NOMO-1 treated with DMSO at 0.1 percent for 48 hours (cell line): Measurements from ENCODE around the gene ACSF2.

Experiments used
- DNase-seq: peaks from one replicate; lab custom pipeline; 2025; ENCODE audit not compliant: unreplicated experiment; lab: John Stamatoyannopoulos, UW

Gene ACSF2

DNA sequence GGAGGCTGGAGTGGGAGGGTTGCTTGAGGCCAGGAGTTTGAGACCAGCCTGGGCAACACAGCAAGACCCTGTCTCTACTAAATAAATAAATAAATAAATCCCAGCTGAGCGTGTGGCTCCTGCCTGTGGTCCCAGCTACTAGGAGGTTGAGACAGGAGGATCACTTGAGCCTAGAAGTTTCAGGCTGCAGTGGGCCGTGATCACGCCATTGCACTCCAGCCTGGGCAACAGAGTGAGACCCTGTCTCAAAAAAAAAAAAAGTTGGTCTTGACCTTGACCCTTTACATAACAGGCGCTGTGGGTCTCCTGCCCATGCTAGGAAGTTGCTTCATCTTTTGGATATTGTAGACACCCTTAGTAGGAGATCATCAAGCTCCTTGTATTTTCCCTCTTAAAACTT is 11.4 kb downstream of the ACSF2 start:
- no peak for DNase-seq

DNA sequence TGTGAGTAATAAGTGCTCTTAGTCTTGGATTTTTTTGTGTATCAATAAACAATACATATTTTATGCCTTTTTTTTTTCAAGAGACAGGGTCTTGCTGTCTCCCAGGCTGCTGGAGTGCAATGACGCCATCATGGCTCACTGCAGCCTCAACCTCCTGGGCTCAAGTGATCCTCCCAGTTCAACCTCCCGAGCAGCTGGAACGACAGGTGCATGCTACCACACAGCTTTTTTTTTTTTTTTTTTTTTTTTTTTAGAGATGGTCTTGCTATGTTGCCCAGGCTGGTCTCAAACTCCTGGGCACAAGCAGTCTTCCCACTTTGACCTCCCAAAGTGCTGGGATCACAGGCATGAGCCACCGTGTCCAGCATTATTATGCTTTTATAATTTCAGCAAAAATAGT is 13.0 kb downstream of the ACSF2 start:
- no peak for DNase-seq

DNA sequence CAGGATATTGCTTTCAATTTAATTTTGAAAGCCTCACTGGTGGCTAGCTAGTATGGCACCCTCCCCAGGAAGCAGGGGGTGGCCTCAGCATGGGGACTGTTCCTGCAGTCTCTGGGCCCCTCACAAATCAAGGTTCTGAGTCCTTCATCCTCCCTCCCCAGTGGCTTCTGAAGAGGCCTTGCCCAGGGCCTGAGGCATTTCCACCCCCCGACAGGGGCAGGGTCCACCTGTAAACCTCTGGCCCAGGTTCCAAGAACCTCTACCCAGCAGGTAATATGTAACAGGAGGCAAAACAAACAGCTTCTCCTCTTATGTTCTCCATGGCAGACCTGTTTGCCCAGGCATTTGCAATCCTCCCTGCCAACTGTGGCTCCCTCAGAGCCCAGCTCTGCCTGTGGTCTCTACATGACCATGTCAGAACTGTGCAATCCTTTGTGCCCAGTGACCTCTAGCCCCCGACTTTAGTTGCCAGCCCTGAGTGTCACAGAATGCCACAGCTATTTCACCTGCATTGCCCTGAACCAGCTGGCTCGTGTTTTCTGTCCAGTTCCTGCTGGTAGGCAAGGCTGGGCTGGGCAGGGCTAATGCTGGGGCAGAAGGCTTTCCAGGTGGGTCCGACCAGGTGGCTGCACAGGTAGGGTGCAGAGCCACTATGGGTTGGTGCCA is 14.3 kb downstream of the ACSF2 start:
- DNase-seq: no peak

DNA sequence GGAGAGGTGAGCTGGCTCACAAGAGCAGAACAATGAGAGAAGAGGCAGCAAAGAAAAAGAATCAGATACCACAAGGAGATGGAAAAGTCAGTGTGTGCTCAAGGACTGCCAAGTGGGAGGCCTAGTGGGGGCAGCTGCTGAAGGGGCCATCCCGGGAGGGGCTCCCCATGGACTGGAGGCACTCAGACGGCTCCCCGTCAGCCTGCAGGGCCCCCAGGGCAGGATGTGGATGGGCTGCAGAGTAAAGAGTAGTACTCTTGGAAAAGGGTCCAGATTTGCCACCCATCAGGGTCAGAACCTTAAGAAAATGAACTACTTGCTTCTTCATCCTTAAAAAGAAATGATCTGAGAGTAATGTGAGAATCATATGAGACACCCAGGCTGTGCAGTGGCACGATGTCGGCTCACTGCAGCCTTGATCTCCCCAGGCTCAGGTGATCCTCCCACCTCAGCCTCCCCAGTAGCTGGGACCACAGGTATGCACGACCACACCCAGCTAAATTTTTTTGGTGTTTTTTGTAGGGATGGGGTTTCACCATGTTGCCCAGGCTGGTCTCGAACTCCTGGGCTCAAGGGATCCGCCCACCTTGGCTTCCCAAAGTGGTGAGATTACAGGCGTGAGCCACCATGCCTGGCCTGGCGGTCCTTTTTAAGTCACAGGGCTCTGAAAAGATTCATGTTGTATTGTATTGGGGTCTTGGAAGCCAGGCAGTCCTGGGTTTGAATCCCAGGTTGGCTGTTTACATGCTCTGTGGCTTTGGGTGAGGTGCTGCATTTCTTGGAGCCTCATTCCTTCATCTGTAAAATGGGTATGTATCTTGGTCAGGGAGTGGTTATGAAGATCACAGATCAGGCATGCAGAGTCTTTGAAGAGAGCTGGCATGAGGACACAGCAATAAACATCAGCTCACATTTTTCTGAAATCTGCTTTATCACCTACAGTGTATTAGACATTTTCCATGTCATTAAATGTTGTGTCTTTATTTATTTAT is 15.1 kb downstream of the ACSF2 start:
- DNase-seq: no peak

DNA sequence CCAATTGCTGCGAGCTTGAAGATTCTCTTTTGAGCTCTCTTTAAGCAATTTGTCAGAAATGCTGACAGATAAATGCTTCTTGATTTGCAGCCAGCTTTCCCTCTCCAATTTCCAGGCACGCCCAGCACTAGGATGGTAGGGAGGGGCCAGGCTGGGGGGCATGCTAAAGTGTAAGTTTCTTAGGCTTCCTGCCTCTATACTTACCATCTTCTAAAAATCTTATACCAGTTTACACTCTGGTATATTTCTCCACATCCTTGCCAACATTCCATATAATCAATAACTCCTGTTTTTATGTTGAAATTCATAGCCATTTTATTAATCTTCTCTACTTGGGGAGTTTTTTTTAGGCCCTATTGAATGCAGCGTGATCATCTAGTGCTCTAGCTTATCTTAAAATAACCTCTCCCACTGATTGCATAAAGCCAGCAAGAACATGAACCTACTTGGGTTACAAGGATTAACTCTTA is 17.5 kb downstream of the ACSF2 start:
- DNase-seq: no peak

DNA sequence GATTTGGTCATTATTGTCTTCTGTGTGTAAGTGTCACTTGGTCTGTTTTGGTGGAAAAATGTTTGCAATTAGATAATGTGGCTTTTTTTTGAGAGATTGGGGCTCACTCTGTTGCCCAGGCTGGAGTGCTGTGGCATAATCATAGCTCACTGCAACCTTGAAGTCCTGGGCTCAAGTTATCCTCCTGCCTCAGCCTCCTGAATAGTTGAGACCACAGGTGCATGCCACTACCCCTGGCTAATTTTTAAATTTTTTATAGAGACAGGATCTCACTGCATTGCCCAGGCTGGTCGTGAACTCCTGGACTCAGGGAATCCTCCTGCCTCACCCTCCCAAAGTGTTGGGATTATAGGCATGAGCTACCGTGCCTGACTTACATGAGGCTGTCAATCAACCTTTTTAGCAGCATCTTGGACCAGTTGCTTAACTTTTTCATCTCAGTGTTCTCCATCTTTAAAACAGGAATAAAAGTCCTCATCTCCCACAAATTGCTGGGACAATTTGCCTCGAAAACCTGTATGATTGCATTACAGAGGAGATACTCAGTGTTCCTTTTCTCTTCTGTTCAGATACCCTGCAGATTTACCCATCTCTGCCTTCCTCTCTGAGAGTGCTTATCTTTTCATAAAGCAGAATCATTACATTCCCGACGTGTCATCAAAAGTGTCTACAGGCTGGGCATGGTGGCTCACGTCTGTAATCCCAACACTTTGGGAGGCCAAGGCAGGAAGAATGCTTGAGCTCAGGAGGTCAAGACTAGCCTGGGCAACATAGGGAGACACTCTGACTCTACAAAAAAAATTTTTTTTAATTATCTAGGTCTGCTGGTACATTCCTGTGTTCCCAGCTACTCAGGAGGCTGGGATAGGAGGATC is 19.1 kb downstream of the ACSF2 start:
- DNase-seq: no peak

DNA sequence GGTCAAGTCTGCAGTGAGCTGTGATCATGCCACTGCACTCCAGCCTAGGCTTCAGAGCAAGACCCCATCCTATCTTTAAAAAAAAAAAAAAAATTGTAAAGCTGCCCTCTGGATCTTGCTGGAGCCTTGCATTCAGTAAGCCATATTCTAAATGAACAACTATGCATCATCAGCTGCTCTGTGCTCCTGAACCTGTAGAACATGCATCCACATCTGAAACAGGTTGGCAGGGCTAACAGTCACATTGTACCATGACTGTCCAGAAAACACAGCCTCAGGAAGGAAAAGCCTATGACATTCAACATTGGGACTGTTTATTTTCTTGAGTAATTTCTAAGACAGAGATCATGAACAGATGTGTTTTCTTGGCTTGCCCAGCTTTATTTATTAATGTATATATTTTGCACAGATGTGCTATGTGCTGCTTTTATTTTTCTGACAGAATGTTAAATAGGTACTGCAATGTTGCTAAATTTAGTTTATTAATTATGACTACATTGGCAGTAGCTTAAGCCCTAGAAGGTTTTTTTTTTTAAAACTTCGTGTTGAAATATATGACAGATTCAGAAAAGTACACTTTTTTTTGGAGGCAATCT is 19.8 kb downstream of the ACSF2 start:
- DNase-seq: no peak

DNA sequence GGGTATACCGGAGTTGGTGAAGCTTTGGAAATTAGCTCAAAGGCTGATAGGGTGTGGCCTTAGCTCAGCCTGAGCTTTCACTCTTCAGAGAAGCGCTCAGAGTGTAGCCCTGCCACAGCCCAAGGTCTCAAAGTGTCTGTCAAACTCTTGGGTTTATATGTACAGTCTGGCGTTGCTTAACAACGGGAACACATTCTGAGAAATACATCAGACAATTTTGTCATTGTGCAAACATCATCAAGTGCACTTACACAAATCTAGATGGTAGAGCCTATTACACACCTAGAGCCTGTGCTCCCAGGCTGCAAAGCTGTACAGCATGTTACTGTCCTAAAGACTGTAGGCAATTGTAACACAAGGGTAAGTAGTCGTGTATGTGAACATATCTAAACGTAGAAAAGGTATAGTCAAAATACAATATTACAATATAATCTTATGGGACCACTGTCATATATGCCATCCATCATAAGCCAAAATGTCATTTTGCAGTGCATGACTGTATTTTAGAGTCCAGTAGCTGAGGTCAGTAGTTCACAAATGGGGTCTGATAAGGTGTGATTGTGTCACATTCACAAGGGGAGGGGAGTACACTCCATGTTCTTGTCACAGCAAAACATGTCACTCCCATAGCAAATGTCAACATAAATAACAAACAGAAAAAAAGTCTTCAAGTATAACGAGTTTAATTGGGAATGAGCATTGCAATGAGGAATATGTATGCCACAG is 22.0 kb downstream of the ACSF2 start:
- no peak for DNase-seq

DNA sequence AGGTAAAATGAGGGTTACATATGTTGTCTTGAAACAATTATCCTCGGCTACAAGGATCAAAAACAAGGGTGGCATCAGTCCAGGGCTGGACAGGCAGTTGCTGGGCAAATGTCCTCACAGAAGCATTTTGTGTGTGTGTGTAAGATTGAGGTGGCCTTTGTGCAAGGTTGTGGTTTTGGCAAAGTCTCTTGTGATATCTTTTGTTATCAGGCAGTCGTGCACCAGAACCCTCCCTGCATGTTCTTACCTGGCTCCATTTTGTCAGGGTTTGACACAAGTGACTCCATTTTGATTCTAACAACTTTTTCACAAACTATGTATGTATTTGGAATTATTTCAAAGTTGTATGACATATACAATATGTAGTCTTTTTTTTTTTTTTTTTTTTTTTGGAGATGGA is 22.6 kb downstream of the ACSF2 start:
- no peak for DNase-seq

DNA sequence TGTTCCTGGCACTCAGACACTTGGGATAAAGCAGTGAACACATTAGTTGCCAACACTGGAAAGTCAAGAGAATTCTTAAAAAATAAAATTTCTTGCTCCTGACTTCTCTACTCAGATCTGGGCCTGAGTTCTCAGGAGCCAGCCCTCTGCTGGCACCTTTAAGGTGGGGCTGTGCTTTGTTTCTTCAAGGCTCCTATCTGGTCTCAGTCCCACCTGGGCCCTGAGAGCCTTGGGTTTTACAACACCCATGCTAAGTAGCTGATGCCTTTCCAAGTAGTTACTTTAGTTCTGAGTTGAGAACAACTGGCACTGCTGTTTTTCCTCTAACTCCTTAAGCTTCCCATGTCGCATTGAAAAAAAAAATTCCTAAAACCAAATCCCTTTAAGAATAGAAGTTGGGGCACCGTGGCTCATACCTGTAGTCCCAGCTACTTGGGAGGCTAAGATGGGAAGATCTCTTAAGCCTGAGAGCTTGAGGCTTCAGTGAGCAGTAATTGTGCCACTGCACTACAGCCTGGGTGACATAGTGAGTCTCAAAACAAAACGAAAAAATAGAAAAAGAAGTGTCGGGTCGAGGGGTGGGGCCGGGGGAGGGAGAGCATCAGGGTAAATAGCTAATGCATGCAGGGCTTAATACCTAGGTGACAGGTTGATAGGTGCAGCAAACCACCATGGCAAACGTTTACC is 26.1 kb downstream of the ACSF2 start:
- DNase-seq: no peak

DNA sequence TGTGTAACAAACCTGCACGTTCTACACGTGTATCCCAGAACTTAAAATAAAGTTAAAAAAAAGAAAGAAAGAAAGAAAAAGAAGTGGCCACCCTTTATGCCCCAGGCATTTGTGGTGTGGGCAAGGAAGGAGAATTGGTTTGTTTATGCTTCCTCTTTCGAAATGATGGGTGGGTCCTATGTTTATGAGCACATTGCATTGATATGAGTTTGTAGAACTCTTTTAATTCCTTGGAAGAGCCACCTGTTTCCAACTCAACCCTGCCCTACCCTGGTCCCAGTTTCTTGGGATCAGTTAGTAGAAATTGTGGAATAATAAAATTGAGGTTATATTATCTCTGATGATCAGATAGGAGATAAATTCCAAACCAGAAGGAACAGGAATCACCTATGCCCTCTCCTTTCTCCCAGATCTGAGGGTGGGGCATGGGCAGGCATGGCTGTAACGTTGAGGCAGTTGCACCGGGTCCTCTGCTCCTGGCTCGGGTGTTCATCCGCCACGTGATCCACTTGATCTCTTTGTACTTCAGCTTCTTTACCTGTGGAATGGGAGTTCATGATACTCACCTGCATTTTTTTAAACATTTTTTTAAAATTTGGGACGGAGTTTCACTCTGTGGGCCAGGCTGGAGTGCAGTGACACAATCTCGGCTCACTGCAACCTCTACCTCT is 26.7 kb downstream of the ACSF2 start:
- DNase-seq: peak; percentile 66

DNA sequence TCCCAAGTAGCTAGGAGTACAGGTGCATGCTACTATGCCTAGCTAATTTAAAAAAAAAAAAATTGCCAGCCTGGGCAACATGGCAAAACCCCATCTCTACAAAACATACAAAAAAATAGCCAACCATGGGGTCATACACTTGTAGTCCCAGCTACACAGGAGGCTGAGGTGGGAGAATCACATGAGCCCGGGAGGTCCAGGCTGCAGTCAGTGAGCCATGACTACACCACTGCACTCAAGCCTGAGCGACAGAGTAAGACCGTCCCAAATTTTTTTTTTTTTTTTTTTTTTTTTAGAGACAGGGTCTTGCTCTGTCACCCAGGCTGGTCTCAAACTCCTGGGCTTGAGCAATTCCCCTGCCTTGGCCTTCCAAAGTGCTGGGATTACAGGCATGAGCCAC is 27.9 kb downstream of the ACSF2 start:
- DNase-seq: no peak

DNA sequence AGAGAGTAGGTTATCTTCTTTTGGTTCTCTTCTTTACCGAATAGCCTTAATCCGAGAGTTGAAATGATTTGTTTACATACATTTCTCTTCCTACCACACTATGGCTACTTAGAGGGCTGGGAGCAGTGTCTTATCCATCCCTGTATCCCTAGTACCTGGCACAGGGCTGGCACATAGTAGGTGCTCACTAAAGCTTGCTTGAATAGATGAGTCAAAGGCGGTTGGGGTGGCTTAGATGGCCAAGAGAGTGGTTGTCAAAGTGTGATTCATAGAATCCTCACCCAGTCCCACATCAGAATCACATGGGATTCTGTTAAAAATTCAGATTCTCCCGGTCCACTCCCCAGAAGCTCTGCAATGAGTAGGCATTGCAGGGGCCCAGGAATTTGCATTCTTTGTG is 31.6 kb downstream of the ACSF2 start:
- DNase-seq: no peak

DNA sequence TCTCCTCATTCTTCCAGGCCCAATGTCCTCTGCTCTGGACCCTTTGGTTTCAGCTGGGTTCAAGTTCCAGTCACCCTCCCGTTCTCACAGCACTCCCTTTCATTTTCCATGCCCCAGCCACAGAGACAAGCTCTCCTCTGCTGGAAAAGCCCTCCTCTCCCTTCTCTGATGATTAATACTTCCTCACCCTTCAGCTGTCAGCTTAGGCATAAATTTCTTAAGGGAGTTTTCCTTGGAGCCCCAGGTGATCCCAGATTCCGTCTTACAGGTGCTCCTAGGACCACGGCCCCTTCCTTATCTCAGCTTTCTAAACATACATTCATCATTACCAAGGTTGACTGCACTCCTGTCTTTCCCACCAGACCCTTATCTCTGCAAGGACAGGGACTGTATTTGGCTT is 32.3 kb downstream of the ACSF2 start:
- no peak for DNase-seq

DNA sequence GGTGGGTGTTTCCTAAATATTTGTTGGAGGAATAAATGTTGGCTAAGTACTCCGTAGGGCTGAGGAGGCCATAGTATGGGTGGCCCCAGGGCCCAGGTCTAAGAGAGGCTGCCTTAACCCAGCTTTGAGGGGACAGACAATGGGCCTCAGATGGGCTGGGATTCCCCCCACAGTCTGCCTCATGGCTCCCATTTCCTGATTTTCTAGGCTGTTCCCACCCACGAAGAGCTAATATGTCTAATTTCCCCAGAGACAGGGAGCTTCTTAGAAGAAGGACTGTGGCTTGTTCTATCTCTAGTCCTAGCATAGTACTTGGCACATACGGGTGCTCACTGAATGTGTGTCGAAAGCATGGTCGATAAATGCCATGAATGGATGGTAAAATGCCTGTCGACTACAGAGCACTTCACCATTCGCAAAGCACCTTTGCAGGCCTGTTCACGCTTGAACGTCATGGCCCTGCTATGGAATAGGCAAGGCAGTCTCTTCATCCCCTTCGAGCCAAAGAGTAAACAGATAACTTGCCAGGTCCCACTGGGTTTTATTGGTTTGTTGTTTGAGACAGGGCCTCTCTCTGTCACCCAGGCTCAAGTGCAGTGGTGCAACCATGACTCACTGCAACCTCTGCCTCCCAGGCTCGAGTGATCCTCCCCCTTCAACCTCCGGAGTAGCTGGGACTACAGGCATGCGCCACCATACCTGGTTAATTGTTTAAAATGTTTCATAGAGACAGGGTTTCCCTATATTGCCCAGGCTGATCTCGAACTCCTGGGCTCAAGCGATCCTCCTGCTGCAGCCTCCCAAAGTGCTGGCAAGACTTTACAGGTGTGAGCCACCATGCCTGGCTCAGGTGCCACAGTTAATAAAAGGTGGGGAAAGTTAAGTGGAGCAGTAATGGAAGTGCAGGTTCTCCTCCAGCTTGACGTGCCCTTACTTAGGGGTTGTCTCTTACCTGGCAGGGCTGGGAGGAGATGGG is 33.0 kb downstream of the ACSF2 start:
- no peak for DNase-seq

DNA sequence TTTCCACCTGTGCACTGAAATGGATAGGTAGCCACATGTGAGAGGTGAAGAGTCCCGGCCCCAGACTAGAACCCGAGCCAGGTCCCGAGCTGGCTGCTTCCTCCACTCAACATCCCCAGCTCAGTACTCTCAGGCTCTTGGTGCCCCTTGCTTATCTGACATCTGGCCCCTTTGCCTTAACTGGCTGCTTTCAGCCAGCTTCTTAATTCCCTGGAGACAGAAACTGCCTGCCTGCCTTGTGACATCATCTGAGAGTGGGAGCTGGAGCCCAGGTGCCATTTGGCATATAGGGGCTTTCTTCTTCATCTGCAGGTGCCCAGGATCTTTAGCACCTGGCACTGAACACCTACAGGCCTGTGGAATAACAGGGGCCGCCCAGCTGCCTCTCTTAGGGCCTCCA is 33.7 kb downstream of the ACSF2 start:
- DNase-seq: no peak

DNA sequence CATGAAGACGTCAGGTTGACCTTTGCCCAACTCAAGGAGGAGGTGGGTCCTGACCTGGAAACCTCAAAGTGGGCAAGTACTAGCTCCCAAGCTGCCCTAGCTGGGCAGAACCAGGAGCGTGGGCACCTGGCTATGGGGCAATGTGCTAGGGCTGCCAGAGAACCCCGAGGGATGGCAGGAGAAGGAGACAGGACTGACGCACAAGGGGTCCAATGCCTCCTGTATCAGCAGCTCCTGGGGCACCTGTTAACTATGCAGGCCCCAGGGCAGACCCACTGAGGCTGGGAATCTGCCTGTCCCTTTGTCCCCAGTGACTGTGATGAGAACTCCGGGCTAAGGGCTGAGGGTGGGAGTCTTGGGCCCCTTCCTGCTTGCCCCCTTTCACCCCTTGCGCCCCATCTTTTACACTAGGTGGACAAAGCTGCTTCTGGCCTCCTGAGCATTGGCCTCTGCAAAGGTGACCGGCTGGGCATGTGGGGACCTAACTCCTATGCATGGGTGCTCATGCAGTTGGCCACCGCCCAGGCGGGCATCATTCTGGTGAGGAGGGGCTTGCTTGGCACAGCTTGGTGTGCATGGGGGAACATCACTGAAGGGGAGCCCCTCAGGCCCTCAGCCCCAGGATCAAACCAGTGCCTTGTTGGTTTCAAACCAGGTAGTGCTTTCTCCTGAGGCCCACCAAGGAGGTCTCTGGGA is 35.0 kb downstream of the ACSF2 start:
- DNase-seq: no peak
